Skeletal muscle tissue (tissue), 4 donors: ENCODE results near the gene TUSC2. TPM values are rescaled to one million over a fixed set of nuclear protein-coding genes. Genes with fewer than 3 reads are reported as not detected.

Experiments used
- H3K27ac ChIP-seq: one replicate; pipeline ENCODE4 v1.7.0; 2013; ENCODE audit warnings: mild to moderate bottlenecking, low read depth, low read length, inconsistent platforms
- H3K27me3 ChIP-seq, 3 donors: one replicate each; pipeline ENCODE4 v1.7.0; 2013; ENCODE audit warnings: low read length in 3 of 3; ENCODE audit not compliant: control insufficient read depth in 3 of 3, insufficient read depth in 3 of 3
- H3K36me3 ChIP-seq, 3 donors: one replicate each; pipeline ENCODE4 v1.7.0; 2013; ENCODE audit warnings: low read length in 3 of 3; ENCODE audit not compliant: control insufficient read depth in 3 of 3, insufficient read depth in 3 of 3
- H3K4me1 ChIP-seq, 3 donors: one replicate each; pipeline ENCODE4 v1.7.0; 2013; ENCODE audit warnings: low read length in 3 of 3, mild to moderate bottlenecking in 3 of 3; ENCODE audit not compliant: control insufficient read depth in 3 of 3, insufficient read depth in 3 of 3
- H3K4me3 ChIP-seq, 3 donors: one replicate each; pipeline ENCODE4 v1.7.0; 2013; ENCODE audit warnings: low read length in 3 of 3
- H3K9ac ChIP-seq, 3 donors: one replicate each; pipeline ENCODE4 v1.7.0; 2013; ENCODE audit warnings: low read length in 3 of 3, mild to moderate bottlenecking in 3 of 3, moderate library complexity in 2 of 3, low read depth in 1 of 3
- H3K9me3 ChIP-seq, 3 donors: one replicate each; pipeline ENCODE4 v1.7.0; 2013; ENCODE audit warnings: low read length in 3 of 3; ENCODE audit not compliant: control insufficient read depth in 3 of 3
- total RNA-seq: library from RNA; depleted of rRNA; stranded (reverse); fragments of >200 nt; gene quantifications from one replicate; pipeline ENCODE4 v1.2.3, GENCODE V29; 2014
- donor health status: Osteomylitis.

The TUSC2 gene
- total RNA-seq, 1 donor from 2014 or later = 7.8 TPM

DNA sequence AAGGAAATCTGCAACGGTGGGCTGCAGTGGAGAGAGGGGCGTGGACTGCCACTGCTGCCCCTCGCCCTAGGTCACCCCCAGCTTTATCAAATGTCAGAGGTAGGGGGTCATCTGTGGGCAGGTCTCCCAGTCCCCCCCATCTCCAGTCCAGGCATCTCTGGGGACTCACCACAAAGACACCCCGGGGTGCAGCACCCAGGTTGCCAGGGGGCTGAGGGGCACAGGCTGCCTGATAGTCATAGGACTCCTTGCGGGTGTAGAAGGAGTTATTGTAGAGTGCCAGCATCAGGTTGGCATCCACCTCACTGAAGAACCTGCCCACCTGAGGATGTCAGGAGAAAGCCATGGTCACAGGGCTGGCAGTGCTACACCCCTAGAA, 37.8 kb upstream of the TUSC2 start:
- H3K36me3 ChIP-seq = no peaks in the 10 kb centered on the region
- H3K27ac ChIP-seq = no peak overlapping the region
- peaks cover 0 to 4% (median under 1%) of the 10 kb centered on the region in 3 donors for H3K27me3 ChIP-seq
- H3K9me3 ChIP-seq = no peaks in the 10 kb centered on the region
- no peak overlapping the region for H3K9ac ChIP-seq
- H3K4me1 ChIP-seq = peaks cover 0 to 15% (median 11%) of the 10 kb centered on the region in 3 donors
- peak overlapping the region in 1 of 3 donors; percentile 51 for H3K4me3 ChIP-seq

GRCh38 chr3:50365080-50365841, 37.2 kb upstream of the TUSC2 start:
- peaks cover 0 to 15% (median 11%) of the 10 kb centered on the region in 3 donors for H3K4me1 ChIP-seq
- H3K27ac ChIP-seq = no peak overlapping the region
- peaks cover 0 to 4% (median 0%) of the 10 kb centered on the region in 3 donors for H3K27me3 ChIP-seq
- no peak overlapping the region for H3K9ac ChIP-seq
- no peaks in the 10 kb centered on the region for H3K9me3 ChIP-seq
- H3K4me3 ChIP-seq = peak overlapping the region; percentile 51 to 63 (median 59)
- H3K36me3 ChIP-seq = no peaks in the 10 kb centered on the region

GRCh38 chr3:50364573-50365079, 36.6 kb upstream of the TUSC2 start:
- peak overlapping the region in 2 of 3 donors; percentile 33 to 40 for H3K9ac ChIP-seq

DNA sequence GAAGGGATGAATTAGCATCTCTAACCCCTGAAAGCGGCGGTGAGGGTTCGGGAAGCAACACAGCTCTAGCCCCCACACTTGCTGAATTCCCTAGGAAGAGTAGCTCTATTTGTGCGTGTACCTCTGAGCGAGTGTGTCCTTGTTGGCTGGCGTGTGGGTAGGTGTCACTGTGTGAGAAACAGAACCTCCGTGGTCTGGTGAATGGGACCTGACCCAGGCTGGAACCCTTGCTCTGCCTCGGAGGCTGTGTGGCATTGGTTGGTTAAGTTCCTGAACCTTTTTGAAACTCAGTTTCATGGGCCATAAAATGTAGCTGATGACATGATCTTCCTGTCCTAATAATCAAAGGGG, 31.7 kb upstream of the TUSC2 start:
- Histone ChIP-seq H3K9me3 (no peaks in the 10 kb centered on the region), H3K27ac (no peak overlapping the region)

More at GRCh38 chr3:50364573-50365079, 36.6 kb upstream of the TUSC2 start:
- H3K36me3 ChIP-seq = no peaks in the 10 kb centered on the region
- no peak overlapping the region for H3K27ac ChIP-seq
- peak overlapping the region in 2 of 3 donors; percentile 41 to 60 for H3K4me3 ChIP-seq
- peaks cover 0 to 4% (median 0%) of the 10 kb centered on the region in 3 donors for H3K27me3 ChIP-seq
- no peaks in the 10 kb centered on the region for H3K9me3 ChIP-seq
- H3K4me1 ChIP-seq = peaks cover 3 to 20% (median 14%) of the 10 kb centered on the region in 3 donors

GRCh38 chr3:50358911-50359759, 31.1 kb upstream of the TUSC2 start, which contains the start of gene TMEM115:
TMEM115 (minus strand) TSS chr3:50359521; CDS start chr3:50359063, 458 bp downstream.
- H3K9me3 ChIP-seq = no peaks in the 10 kb centered on the region
- peak within 1 kb of the TSS; percentile 88 to 100 (median 99) for H3K4me3 ChIP-seq
- H3K36me3 ChIP-seq = peaks cover 33 to 37% (median 34%) of the 10 kb centered on the region in 3 donors
- H3K4me1 ChIP-seq = peaks cover 46 to 54% (median 47%) of the 10 kb centered on the region in 3 donors
- peak within 1 kb of the TSS; percentile 95 for H3K27ac ChIP-seq
- peak within 1 kb of the TSS; percentile 98 to 99 (median 98) for H3K9ac ChIP-seq
- no peaks in the 10 kb centered on the region for H3K27me3 ChIP-seq

More for the DNA sequence above, 31.7 kb upstream of the TUSC2 start:
- H3K4me1 ChIP-seq = peaks cover 45 to 58% (median 51%) of the 10 kb centered on the region in 3 donors
- H3K9ac ChIP-seq = peak overlapping the region in 1 of 3 donors; percentile 45
- H3K4me3 ChIP-seq = peak overlapping the region; percentile 54 to 100 (median 65)
- no peaks in the 10 kb centered on the region for H3K27me3 ChIP-seq
- H3K36me3 ChIP-seq = peaks cover 27 to 31% (median 28%) of the 10 kb centered on the region in 3 donors

DNA sequence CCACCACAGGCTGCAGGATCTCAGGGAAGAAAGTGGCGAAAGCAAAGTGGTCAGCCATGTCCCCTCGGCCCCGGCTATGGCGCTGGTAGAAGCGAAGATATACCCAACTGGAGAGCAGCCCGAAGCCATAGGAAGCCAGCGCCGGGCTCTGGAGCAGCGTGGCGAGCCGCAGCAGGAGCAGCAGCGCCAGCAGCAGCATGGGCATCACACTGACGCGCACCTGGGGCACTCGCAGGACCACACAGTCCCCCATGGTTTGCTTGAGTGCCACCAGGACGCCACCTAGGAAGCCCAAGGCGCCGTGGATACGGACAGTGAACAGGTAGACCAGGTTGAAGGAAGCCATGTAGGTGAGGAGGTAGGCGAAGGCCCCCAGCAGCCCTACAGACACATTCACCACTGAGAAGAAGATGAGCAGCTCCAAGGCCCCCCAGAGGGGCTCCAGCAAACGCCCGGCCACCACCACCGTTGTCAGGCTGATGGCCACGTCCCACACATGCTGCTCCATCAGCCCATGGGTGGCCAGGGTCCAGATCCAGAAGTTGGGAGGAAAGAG, 30.4 kb upstream of the TUSC2 start:
- H3K27me3 ChIP-seq = no peaks in the 10 kb centered on the region
- peaks cover 46 to 56% (median 47%) of the 10 kb centered on the region in 3 donors for H3K4me1 ChIP-seq
- peaks cover 40 to 43% (median 41%) of the 10 kb centered on the region in 3 donors for H3K36me3 ChIP-seq
- H3K9ac ChIP-seq = peak overlapping the region; percentile 98 to 99 (median 98)
- no peaks in the 10 kb centered on the region for H3K9me3 ChIP-seq
- peak overlapping the region; percentile 88 to 100 (median 99) for H3K4me3 ChIP-seq
- H3K27ac ChIP-seq = peak overlapping the region; percentile 95

DNA sequence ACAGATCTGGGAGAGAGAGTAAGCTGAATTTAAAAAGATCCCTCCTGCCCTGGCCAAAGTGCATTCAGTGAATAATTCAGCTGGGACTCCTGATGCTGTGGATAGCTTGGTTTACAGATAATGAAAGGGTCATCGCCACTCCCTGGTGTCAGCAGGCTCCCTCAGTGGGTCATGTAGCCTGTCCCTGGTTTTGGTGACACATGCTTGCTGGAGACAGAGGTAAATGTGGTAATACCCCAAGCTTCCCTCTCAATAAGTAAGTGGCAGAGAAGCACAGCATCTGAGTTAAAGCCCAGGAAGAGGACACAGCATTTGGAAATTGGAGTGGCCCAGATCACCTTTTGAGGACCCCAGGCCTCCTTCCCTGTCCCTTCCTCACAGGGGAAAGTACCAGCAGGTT, 29.5 kb upstream of the TUSC2 start:
- Histone ChIP-seq H3K4me1 (peaks cover 46 to 62% (median 47%) of the 10 kb centered on the region in 3 donors), H3K4me3 (peak overlapping the region; percentile 88 to 100 (median 99)), H3K27ac (peak overlapping the region; percentile 16), H3K9me3 (no peaks in the 10 kb centered on the region), H3K9ac (peak overlapping the region; percentile 98 to 99 (median 98)), H3K36me3 (peaks cover 44 to 51% (median 47%) of the 10 kb centered on the region in 3 donors), H3K27me3 (no peaks in the 10 kb centered on the region)

GRCh38 chr3:50356553-50356952, 28.5 kb upstream of the TUSC2 start:
- Histone ChIP-seq H3K9ac (peak overlapping the region; percentile 98 to 99 (median 98)), H3K4me1 (peaks cover 49 to 67% (median 52%) of the 10 kb centered on the region in 3 donors), H3K27me3 (no peaks in the 10 kb centered on the region), H3K27ac (peak overlapping the region; percentile 26), H3K4me3 (peak overlapping the region; percentile 88 to 100 (median 99)), H3K36me3 (peaks cover 44 to 51% (median 47%) of the 10 kb centered on the region in 3 donors), H3K9me3 (no peaks in the 10 kb centered on the region)

DNA sequence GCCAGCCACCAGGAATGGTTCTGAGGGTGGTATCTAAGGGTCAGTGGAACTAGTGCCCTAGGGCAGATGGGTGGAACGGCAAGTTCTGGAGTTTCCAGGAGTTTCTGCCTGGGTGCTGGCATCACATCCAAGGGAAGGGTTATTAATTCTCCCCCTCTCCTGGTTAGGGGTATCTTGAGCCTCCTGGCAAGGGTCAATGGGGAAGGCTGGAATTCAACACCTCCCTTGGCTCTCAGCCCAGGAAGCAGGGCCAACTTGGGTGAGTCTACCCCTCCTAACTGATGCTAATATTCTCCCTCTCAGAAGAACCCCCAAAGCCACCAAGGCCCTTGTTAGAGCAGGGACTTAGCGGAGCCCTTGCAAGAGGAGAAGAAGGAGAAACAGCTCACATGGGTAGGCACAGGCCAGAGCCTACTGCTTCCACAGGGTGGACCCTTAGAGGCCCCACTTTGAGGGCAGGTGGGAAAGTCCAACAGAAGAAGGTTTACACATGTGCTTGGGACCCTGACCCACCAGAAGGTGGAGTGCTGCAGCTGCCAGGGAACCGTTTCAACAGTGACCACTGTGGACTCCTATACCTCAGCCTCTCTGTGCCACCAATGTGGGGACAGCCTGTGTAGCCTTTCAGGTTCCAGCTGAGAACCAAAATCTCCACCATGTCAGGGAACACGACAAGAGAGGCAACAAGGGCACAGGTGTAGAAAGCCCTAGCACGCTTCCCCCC, 28.0 kb upstream of the TUSC2 start:
- no peaks in the 10 kb centered on the region for H3K27me3 ChIP-seq

More for the DNA sequence above, 28.0 kb upstream of the TUSC2 start:
- Histone ChIP-seq H3K9me3 (no peaks in the 10 kb centered on the region), H3K9ac (peak overlapping the region; percentile 36 to 99 (median 98)), H3K4me1 (peaks cover 55 to 73% (median 58%) of the 10 kb centered on the region in 3 donors), H3K36me3 (peaks cover 44 to 51% (median 47%) of the 10 kb centered on the region in 3 donors), H3K4me3 (peak overlapping the region; percentile 88 to 100 (median 99)), H3K27ac (peak overlapping the region; percentile 26)
